ENCODE measurements around the gene GATB. TPM values are rescaled to one million over a fixed set of nuclear protein-coding genes. Genes with fewer than 3 reads are reported as not detected.

The GATB gene
- total and polyA plus RNA-seq, 2 experiments from 2014 or later, result 19.4 to 20.1 TPM

DNA sequence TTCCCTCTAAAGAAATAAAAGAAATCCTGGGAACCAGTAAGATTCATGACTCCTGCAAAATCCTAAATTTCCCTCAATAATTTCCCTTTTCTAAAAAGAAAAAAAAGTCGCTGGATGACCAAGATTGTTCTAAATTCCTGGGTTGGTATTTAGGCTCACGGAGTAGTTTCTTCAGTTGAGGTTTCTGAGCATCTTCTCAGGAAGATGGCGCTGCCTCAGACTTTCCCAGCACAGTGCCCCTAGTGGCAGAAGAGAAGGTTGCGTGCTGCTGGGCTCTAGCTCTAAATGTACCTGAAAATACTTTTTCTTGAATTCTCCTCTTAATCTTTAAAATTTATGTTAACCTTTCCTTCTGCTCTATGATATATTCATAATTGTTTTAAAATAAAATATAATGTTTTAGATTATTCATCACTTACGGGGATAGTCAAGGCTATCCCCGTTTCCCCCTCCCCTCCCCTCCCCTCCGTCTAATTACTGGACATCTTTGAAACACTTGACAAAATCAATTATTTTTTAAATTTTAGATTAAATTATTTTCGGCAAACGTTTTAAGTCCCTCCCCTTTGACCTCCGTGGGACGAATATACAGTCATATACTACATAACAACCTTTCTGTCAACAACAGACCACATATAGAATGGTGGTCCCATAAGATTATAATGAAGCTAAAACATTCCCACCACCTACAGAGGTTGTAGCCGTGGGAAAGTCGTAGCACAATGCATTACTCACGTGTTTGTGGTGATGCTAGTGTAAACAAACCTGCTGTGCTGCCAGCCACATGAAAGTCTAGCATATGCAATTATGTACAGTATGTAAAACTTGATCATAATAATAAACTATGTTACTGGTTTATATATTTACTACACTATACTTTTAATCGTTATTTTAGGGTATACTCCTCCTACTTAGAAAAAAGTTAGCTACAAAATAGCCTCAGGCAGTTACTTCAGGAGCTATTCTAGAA, 41.0 kb upstream of the GATB start:
- no peak overlapping the region for H3K4me3 ChIP-seq
- H3K36me3 ChIP-seq (replicated peaks; ENCODE audit: insufficient read depth, low read depth), result no peaks in the 10 kb centered on the region
- H2AFZ ChIP-seq, result no peak overlapping the region
- no peak overlapping the region for H3K27ac ChIP-seq
- H3K9me2 ChIP-seq (replicated peaks; ENCODE audit: insufficient read depth), result no peaks in the 10 kb centered on the region
- no peak overlapping the region for H3K4me2 ChIP-seq
- H3K9me3 ChIP-seq (ENCODE audit: low read depth), result no peaks in the 10 kb centered on the region
- H3K4me1 ChIP-seq (ENCODE audit: insufficient read depth), result peaks cover 1% of the 10 kb centered on the region
- H4K20me1 ChIP-seq (ENCODE audit: insufficient read depth, poor library complexity, severe bottlenecking), result no peaks in the 10 kb centered on the region
- WGBS (ENCODE audit: low lambda C conversion rate, missing lambda C conversion rate), result 62% methylated on average over 15 of the region's 15 CpGs
- TF ChIP-seq, protein P1, sequence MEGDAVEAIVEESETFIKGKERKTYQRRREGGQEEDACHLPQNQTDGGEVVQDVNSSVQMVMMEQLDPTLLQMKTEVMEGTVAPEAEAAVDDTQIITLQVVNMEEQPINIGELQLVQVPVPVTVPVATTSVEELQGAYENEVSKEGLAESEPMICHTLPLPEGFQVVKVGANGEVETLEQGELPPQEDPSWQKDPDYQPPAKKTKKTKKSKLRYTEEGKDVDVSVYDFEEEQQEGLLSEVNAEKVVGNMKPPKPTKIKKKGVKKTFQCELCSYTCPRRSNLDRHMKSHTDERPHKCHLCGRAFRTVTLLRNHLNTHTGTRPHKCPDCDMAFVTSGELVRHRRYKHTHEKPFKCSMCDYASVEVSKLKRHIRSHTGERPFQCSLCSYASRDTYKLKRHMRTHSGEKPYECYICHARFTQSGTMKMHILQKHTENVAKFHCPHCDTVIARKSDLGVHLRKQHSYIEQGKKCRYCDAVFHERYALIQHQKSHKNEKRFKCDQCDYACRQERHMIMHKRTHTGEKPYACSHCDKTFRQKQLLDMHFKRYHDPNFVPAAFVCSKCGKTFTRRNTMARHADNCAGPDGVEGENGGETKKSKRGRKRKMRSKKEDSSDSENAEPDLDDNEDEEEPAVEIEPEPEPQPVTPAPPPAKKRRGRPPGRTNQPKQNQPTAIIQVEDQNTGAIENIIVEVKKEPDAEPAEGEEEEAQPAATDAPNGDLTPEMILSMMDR (IDR thresholded peaks at IDR 0.05; ENCODE audit: poor library complexity), result peak; percentile 67
- TF ChIP-seq EZH2 (IDR thresholded peaks at IDR 0.05; ENCODE audit: borderline replicate concordance) (no peak), EZH2phosphoT487 (IDR thresholded peaks at IDR 0.05; ENCODE audit: low read depth, severe bottlenecking, unreplicated experiment) (no peak)
- no peaks in the 10 kb centered on the region for H3K27me3 ChIP-seq
- H3K79me2 ChIP-seq, result no peaks in the 10 kb centered on the region
- DNase-seq (ENCODE audit: low spot score), result peak; percentile 57

DNA sequence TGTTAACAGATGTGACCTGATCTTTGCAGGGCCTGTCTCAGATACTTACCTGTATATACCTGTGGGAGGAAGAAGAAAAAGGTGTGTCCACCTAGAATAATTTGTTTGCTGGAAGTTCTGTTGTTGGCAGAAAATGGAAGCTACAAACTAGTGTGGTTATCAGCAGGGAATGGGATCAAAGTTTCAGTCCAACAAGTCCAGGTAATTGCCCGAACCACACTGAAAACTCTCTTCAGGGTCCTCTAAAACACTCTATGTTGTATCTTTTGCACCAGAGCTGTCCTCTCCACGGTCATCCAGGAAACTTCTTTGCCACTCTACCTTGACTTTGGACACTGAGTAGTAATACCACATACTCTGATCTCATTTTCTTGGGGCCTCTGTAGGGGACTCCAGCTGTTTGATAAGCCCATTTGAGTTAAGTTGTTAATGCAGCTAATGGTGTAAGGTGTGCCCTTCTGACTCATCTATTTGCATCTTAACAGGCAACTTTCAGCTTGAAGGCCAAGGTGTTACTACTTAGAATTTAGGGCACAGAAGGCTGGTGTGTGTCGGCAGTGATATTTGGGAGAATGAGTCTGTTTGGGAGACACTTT, 38.7 kb upstream of the GATB start:
- TF ChIP-seq EZH2 (IDR thresholded peaks at IDR 0.05; ENCODE audit: borderline replicate concordance), result no peak
- TF ChIP-seq, protein P1 (IDR thresholded peaks at IDR 0.05; ENCODE audit: poor library complexity), result no peak
- no peak for TF ChIP-seq EZH2phosphoT487 (IDR thresholded peaks at IDR 0.05; ENCODE audit: low read depth, severe bottlenecking, unreplicated experiment)
- no peak overlapping the region for H3K4me3 ChIP-seq

DNA sequence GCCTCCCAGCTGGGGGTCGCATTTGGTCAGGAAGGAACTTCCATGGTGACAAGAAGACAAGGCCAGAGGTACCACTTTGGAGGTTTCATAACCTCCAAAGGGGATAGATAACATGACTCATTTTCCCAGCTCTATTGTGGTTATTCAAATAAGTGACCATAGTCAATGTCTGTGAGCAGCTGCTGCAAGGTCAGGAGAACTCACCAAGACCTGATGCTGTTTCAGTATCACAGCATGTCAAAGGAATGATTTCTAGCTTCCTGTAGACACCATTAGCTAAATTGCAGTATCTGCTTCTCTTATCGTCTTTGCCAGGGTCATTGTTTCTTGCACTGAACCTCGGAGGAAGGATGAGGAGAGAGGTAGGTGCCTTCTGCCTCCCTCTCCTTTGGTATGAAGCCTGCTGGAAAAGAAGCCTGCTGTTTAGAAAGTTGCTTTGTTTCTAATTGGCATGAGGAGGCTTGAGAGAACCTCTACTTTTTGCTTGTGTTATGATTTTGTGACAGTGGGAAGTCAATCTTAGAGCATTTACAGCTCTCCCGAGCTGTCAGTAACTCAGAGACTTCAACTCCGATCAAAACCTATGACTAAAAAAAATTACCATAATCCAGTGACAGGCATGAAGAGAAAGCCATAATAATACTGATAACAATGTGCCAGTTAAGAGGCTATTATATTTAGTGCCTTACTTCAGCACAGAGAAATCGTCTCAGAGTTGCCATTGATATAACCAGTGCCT, 38.0 kb upstream of the GATB start:
- Histone ChIP-seq H3K27me3 (no peaks in the 10 kb centered on the region), H3K4me2 (no peak overlapping the region), H3K27ac (peak overlapping the region; percentile 63), H2AFZ (no peak overlapping the region), H3K9me3 (ENCODE audit: low read depth) (no peaks in the 10 kb centered on the region), H3K79me2 (no peaks in the 10 kb centered on the region), H3K36me3 (replicated peaks; ENCODE audit: insufficient read depth, low read depth) (no peaks in the 10 kb centered on the region), H3K9me2 (replicated peaks; ENCODE audit: insufficient read depth) (no peaks in the 10 kb centered on the region), H3K4me1 (ENCODE audit: insufficient read depth) (no peaks in the 10 kb centered on the region), H3K4me3 (no peak overlapping the region), H4K20me1 (ENCODE audit: insufficient read depth, poor library complexity, severe bottlenecking) (no peaks in the 10 kb centered on the region)
- WGBS (ENCODE audit: low lambda C conversion rate, missing lambda C conversion rate), result 70% methylated on average over 6 of the region's 6 CpGs
- TF ChIP-seq EZH2phosphoT487 (IDR thresholded peaks at IDR 0.05; ENCODE audit: low read depth, severe bottlenecking, unreplicated experiment), result no peak
- TF ChIP-seq EZH2 (IDR thresholded peaks at IDR 0.05; ENCODE audit: borderline replicate concordance), result no peak
- TF ChIP-seq, protein P1 (IDR thresholded peaks at IDR 0.05; ENCODE audit: poor library complexity), result no peak
- no peak for DNase-seq (ENCODE audit: low spot score)

More for the DNA sequence above, 38.7 kb upstream of the GATB start:
- Histone ChIP-seq H3K9me2 (replicated peaks; ENCODE audit: insufficient read depth) (no peaks in the 10 kb centered on the region), H3K4me1 (ENCODE audit: insufficient read depth) (no peaks in the 10 kb centered on the region), H3K27ac (peak overlapping the region; percentile 63), H3K9me3 (ENCODE audit: low read depth) (no peaks in the 10 kb centered on the region), H4K20me1 (ENCODE audit: insufficient read depth, poor library complexity, severe bottlenecking) (no peaks in the 10 kb centered on the region), H3K27me3 (no peaks in the 10 kb centered on the region), H3K4me2 (no peak overlapping the region), H2AFZ (no peak overlapping the region), H3K36me3 (replicated peaks; ENCODE audit: insufficient read depth, low read depth) (no peaks in the 10 kb centered on the region), H3K79me2 (no peaks in the 10 kb centered on the region)
- WGBS (ENCODE audit: low lambda C conversion rate, missing lambda C conversion rate), result 80% methylated on average over 3 of the region's 3 CpGs
- DNase-seq (ENCODE audit: low spot score), result peak; percentile 28

Data from hepatocyte (in vitro differentiated cells).